GM18870 (cell line): ENCODE data around the gene NEB.
A peak's percentile ranks its signal among the peaks of the same experiment; 100 is the strongest.
"Not testable (repeated sequence)": the region's sequence is repeated elsewhere in the genome, so short reads cannot be mapped to it uniquely, and the experiment has no call there.

Source experiments
- ATAC-seq: cut with Tn5 transposase; IDR thresholded peaks from one replicate; pipeline ENCODE4 v1.9.1; 2021; ENCODE audit warnings: moderate library complexity; ENCODE audit not compliant: unreplicated experiment

NEB gene

GRCh38 chr2:151704480-151704961 is 29.8 kb downstream of the NEB start:
- ATAC-seq: not testable (repeated sequence)

- ATAC-seq: not testable (repeated sequence)
These were observed 36.1 kb downstream of the NEB start for GRCh38 chr2:151698134-151698533.

- no peak for ATAC-seq
These were observed 38.5 kb downstream of the NEB start for GRCh38 chr2:151695778-151696177.

GRCh38 chr2:151691631-151692030 is 42.6 kb downstream of the NEB start:
- no peak for ATAC-seq

GRCh38 chr2:151688719-151689118 is 45.6 kb downstream of the NEB start:
- no peak for ATAC-seq

- no peak for ATAC-seq
These were observed 51.7 kb downstream of the NEB start for GRCh38 chr2:151682459-151683003.

- no peak for ATAC-seq
These were observed 53.2 kb downstream of the NEB start for GRCh38 chr2:151681051-151681450.

- no peak for ATAC-seq
These were observed 54.3 kb downstream of the NEB start for GRCh38 chr2:151679994-151680393.

GRCh38 chr2:151678849-151679248 is 55.4 kb downstream of the NEB start:
- ATAC-seq: no peak

GRCh38 chr2:151673016-151673415 is 61.3 kb downstream of the NEB start:
- no peak for ATAC-seq

- no peak for ATAC-seq
These were observed 62.0 kb downstream of the NEB start for GRCh38 chr2:151672277-151672676.

- no peak for ATAC-seq
These were observed 63.3 kb downstream of the NEB start for GRCh38 chr2:151670846-151671597.

GRCh38 chr2:151670346-151670745 is 63.9 kb downstream of the NEB start:
- peak; percentile 87 for ATAC-seq

GRCh38 chr2:151669585-151670081 is 64.6 kb downstream of the NEB start:
- no peak for ATAC-seq

GRCh38 chr2:151668737-151669136 is 65.5 kb downstream of the NEB start:
- ATAC-seq: no peak

GRCh38 chr2:151665959-151666358 is 68.3 kb downstream of the NEB start:
- no peak for ATAC-seq

GRCh38 chr2:151664520-151664919 is 69.8 kb downstream of the NEB start:
- ATAC-seq: no peak

GRCh38 chr2:151661625-151662024 is 72.7 kb downstream of the NEB start:
- no peak for ATAC-seq

GRCh38 chr2:151658081-151658480 is 76.2 kb downstream of the NEB start:
- ATAC-seq: no peak

GRCh38 chr2:151657667-151658076 is 76.6 kb downstream of the NEB start:
- ATAC-seq: no peak

- ATAC-seq: no peak
These were observed 78.4 kb downstream of the NEB start for GRCh38 chr2:151655663-151656398.

GRCh38 chr2:151654891-151655290 is 79.4 kb downstream of the NEB start:
- ATAC-seq: no peak
